HEK293 (cell line): ENCODE results near the gene P2RY10.

Experiments used
- CTCF ChIA-PET: fragments of 350-600 bp; formaldehyde crosslinking; extraction: SDS; loops from one replicate; lab custom pipeline; 2021; ENCODE audit warnings: antibody characterized with exemption; lab: Yijun Ruan, JAX
- POLR2A ChIA-PET: fragments of 300-600 bp; formaldehyde crosslinking; extraction: SDS; loops from one replicate; lab custom pipeline; 2020; ENCODE audit warnings: antibody characterized with exemption, inconsistent platforms; lab: Yijun Ruan, JAX
- H3K27ac ChIP-seq: fragments of 200-500 bp; sonication (Bioruptor generic); 2 replicates; pipeline ENCODE4 v1.5.1; 2014; ENCODE audit warnings: low read depth, low read length, control low read depth, inconsistent platforms; ENCODE audit errors: extremely low read depth
- H3K36me3 ChIP-seq, 2 experiments: fragments of 200-500 bp in 1 of 2; sonication (Bioruptor generic) in 1 of 2; 1 replicate in 1 of 2; 2 replicates in 1 of 2; pipeline ENCODE4 v1.5.1; 2014 to 2017; ENCODE audit warnings: inconsistent platforms in 2 of 2, low read length in 2 of 2; ENCODE audit not compliant: control insufficient read depth in 2 of 2, insufficient read depth in 1 of 2
- H3K4me1 ChIP-seq: fragments of 200-500 bp; sonication (Bioruptor generic); 2 replicates; pipeline ENCODE4 v1.5.1; 2014; ENCODE audit warnings: mild to moderate bottlenecking, low read length, inconsistent platforms; ENCODE audit not compliant: control insufficient read depth, insufficient read depth
- H3K4me3 ChIP-seq: 2 replicates; pipeline ENCODE4 v1.5.1; 2011; ENCODE audit warnings: low read depth, mild to moderate bottlenecking, control low read depth, low read length, moderate library complexity
- H3K9me3 ChIP-seq: fragments of 200-500 bp; sonication (Bioruptor generic); 2 replicates; pipeline ENCODE4 v1.5.1; 2014; ENCODE audit warnings: low read depth, low read length, inconsistent platforms; ENCODE audit not compliant: control insufficient read depth, insufficient read depth
- GLIS1 ChIP-seq: fragments of 450-650 bp; formaldehyde crosslinking; IDR thresholded peaks from 2 replicates; pipeline ENCODE4 v1.5.1; 2016; ENCODE audit warnings: missing biosample characterization, missing genetic modification characterization
- OVOL3 ChIP-seq: fragments of 450-650 bp; formaldehyde crosslinking; IDR thresholded peaks from 2 replicates; pipeline ENCODE4 v1.5.1; 2016; ENCODE audit warnings: missing biosample characterization, missing genetic modification characterization
- RBAK ChIP-seq: fragments of 450-650 bp; formaldehyde crosslinking; IDR thresholded peaks from 2 replicates; pipeline ENCODE4 v1.5.1; 2016; ENCODE audit warnings: missing biosample characterization, missing genetic modification characterization
- YY1 ChIP-seq: fragments of 450-650 bp; formaldehyde crosslinking; IDR thresholded peaks from 2 replicates; pipeline ENCODE4 v1.5.1; 2018; ENCODE audit warnings: missing biosample characterization, missing genetic modification characterization
- ZBTB17 ChIP-seq: fragments of 450-650 bp; formaldehyde crosslinking; IDR thresholded peaks from 2 replicates; pipeline ENCODE4 v1.5.1; 2016; ENCODE audit warnings: missing biosample characterization, missing genetic modification characterization
- ZBTB20 ChIP-seq: fragments of 450-650 bp; formaldehyde crosslinking; IDR thresholded peaks from 2 replicates; pipeline ENCODE4 v1.5.1; 2016; ENCODE audit warnings: missing biosample characterization, missing genetic modification characterization
- ZBTB7A ChIP-seq: fragments of 450-650 bp; formaldehyde crosslinking; IDR thresholded peaks from 2 replicates; pipeline ENCODE4 v1.5.1; 2016; ENCODE audit warnings: low read depth, missing biosample characterization, missing genetic modification characterization
- ZFHX2 ChIP-seq: fragments of 450-650 bp; formaldehyde crosslinking; conservative IDR thresholded peaks from 2 replicates; pipeline ENCODE4 v1.5.1; 2016; ENCODE audit warnings: missing biosample characterization, missing genetic modification characterization
- ZNF112 ChIP-seq: fragments of 450-650 bp; formaldehyde crosslinking; IDR thresholded peaks from 2 replicates; pipeline ENCODE4 v1.5.0; 2017; ENCODE audit warnings: missing biosample characterization, missing genetic modification characterization
- ZNF121 ChIP-seq: fragments of 450-650 bp; formaldehyde crosslinking; IDR thresholded peaks from 2 replicates; pipeline ENCODE4 v1.5.1; 2016; ENCODE audit warnings: missing biosample characterization, missing genetic modification characterization
- ZNF175 ChIP-seq: fragments of 450-650 bp; formaldehyde crosslinking; IDR thresholded peaks from 2 replicates; pipeline ENCODE4 v1.5.1; 2016; ENCODE audit warnings: missing biosample characterization, missing genetic modification characterization
- ZNF302 ChIP-seq: fragments of 450-650 bp; formaldehyde crosslinking; IDR thresholded peaks from 2 replicates; pipeline ENCODE4 v1.5.1; 2016; ENCODE audit warnings: missing biosample characterization, missing genetic modification characterization, low read depth
- ZNF37A ChIP-seq: fragments of 450-650 bp; IDR thresholded peaks from 2 replicates; pipeline ENCODE4 v1.5.1; 2018; ENCODE audit warnings: missing biosample characterization, missing genetic modification characterization
- ZNF544 ChIP-seq: fragments of 450-650 bp; formaldehyde crosslinking; IDR thresholded peaks from 2 replicates; pipeline ENCODE4 v1.5.0; 2017; ENCODE audit warnings: missing biosample characterization, missing genetic modification characterization
- ZNF560 ChIP-seq: fragments of 450-650 bp; formaldehyde crosslinking; IDR thresholded peaks from 2 replicates; pipeline ENCODE4 v1.5.1; 2017; ENCODE audit warnings: missing biosample characterization, missing genetic modification characterization, borderline replicate concordance
- ZNF596 ChIP-seq: fragments of 450-650 bp; IDR thresholded peaks from 2 replicates; pipeline ENCODE4 v1.5.0; 2018; ENCODE audit warnings: missing biosample characterization, mild to moderate bottlenecking, missing genetic modification characterization, moderate library complexity
- ZNF624 ChIP-seq: fragments of 450-650 bp; formaldehyde crosslinking; IDR thresholded peaks from 2 replicates; pipeline ENCODE4 v1.5.1; 2017; ENCODE audit warnings: missing biosample characterization, missing genetic modification characterization
- ZNF626 ChIP-seq: fragments of 450-650 bp; sonication (Bioruptor Pico); formaldehyde crosslinking; IDR thresholded peaks from 2 replicates; pipeline ENCODE4 v1.5.1; 2018; ENCODE audit warnings: missing biosample characterization, missing genetic modification characterization, inconsistent platforms
- ZNF654 ChIP-seq: fragments of 450-650 bp; formaldehyde crosslinking; IDR thresholded peaks from 2 replicates; pipeline ENCODE4 v1.5.1; 2016; ENCODE audit warnings: low read depth, missing biosample characterization, missing genetic modification characterization
- ZNF777 ChIP-seq: fragments of 450-650 bp; formaldehyde crosslinking; IDR thresholded peaks from 2 replicates; pipeline ENCODE4 v1.5.1; 2017; ENCODE audit warnings: missing biosample characterization, missing genetic modification characterization, borderline replicate concordance
- ZXDB ChIP-seq: fragments of 450-650 bp; formaldehyde crosslinking; IDR thresholded peaks from 2 replicates; pipeline ENCODE4 v1.5.1; 2016; ENCODE audit warnings: missing biosample characterization, missing genetic modification characterization
- TF ChIP-seq, protein P1 (sequence below): fragments of 450-650 bp; formaldehyde crosslinking; IDR thresholded peaks from 2 replicates; pipeline ENCODE4 v1.5.1; 2017; ENCODE audit warnings: missing biosample characterization, missing genetic modification characterization
- TF ChIP-seq, protein P2 (sequence below): fragments of 450-650 bp; formaldehyde crosslinking; IDR thresholded peaks from 2 replicates; pipeline ENCODE4 v1.5.1; 2016; ENCODE audit warnings: missing biosample characterization, missing genetic modification characterization
- TF ChIP-seq, protein P3 (sequence below): fragments of 450-650 bp; formaldehyde crosslinking; conservative IDR thresholded peaks from 2 replicates; pipeline ENCODE4 v1.5.1; 2016; ENCODE audit warnings: low read depth, missing biosample characterization, missing genetic modification characterization

The P2RY10 gene

DNA sequence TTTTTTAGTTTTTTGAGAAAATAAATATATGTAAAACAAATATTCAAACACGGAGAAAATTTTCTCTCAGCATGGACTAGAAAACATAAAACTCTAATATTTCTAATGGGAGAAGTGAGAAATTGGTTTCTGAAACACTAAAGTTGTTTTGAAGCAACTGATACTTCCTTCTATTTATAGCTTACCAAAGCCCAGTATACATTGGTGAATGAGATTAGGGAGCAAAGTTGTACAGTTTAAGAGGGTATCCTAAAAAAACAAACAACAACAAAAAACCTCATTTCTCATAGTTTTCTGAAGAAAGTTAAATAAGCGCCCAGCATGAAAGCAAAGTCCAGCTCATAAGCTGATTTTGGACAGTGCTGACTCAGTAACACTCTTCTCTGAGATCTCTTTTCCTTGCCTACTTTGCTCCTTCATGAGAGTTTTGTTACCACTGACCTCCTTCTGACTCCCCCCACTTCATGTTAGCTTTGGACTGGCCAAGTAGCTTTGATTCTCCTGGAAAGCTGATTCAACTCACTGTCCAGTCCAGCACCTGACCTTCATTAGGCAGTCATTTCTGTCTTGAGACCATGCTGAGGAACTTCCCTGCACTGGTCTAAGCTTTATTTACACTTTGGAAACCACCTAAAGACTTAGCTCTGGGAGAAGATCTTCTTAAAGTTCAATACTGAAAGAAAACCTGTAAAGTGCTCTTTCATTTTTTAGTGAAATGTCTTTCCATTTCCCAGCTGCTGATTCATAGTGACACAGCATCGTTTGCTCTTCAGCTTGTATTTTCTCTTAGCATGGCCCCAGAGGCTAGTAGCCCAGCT is 21.8 kb upstream of the P2RY10 start (continued):
- no peak for TF ChIP-seq ZBTB20 (tag by site-specific recombination)
- TF ChIP-seq ZBTB7A (tag by site-specific recombination), result no peak

DNA sequence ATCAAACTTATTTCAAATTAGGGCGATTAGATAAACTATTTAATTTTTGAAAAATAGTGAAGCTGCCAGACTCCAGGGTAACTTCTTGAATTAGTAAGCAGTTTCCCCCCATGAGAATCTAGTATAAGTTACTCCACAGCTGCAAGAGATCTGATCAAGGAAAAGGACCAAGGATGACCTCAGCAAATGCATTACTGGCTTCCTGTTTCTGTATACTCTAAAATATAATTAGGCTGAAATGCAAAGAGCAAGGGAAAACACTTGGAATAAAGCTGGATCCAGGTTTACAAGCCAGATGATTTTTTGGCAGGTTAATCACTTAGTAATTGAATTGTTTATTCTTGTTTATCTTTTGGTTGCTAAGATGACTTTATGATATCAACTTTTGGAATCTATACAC is 13.4 kb upstream of the P2RY10 start:
- Histone ChIP-seq H3K4me3 (no peak overlapping the region), H3K4me1 (no peaks in the 10 kb centered on the region), H3K9me3 (peaks cover 3% of the 10 kb centered on the region), H3K27ac (no peak overlapping the region), H3K36me3 (no peaks in the 10 kb centered on the region)
- TF ChIP-seq ZNF626 (tag by site-specific recombination), result no peak
- no peak for TF ChIP-seq ZNF560 (tag by site-specific recombination)
- no peak for TF ChIP-seq ZNF624
- no peak for TF ChIP-seq ZNF112
- TF ChIP-seq, protein P1, sequence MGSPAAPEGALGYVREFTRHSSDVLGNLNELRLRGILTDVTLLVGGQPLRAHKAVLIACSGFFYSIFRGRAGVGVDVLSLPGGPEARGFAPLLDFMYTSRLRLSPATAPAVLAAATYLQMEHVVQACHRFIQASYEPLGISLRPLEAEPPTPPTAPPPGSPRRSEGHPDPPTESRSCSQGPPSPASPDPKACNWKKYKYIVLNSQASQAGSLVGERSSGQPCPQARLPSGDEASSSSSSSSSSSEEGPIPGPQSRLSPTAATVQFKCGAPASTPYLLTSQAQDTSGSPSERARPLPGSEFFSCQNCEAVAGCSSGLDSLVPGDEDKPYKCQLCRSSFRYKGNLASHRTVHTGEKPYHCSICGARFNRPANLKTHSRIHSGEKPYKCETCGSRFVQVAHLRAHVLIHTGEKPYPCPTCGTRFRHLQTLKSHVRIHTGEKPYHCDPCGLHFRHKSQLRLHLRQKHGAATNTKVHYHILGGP (tag by site-specific recombination), result no peak
- no peak for TF ChIP-seq ZNF544 (tag by site-specific recombination)
- ChIA-PET CTCF (no interaction called here), POLR2A (no interaction called here)

DNA sequence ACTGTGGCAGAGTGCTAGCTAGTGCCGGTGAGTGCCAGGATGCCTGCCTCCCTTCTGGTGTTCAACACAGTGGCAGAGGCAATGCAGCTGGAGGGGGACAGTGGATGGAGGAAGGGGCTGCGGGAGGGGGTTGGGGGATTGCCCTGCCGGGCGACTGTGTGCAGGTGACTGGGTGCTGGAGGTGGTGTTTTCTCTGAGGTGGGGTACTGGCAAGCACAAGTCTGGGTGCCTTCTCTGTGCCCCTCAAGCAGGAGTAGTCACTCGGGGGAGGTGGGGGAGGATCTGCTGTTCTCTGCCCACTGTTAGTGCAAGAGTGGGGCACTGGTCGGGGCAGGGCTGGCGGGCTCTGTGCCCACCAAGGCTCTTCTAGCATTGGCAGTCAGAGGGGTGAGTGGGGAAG is 10.3 kb upstream of the P2RY10 start:
- Histone ChIP-seq H3K27ac (no peak overlapping the region), H3K4me3 (no peak overlapping the region), H3K9me3 (no peaks in the 10 kb centered on the region; the same call in 1 of the 2 replicates), H3K36me3 (no peaks in the 10 kb centered on the region), H3K4me1 (no peaks in the 10 kb centered on the region)
- POLR2A ChIA-PET, result no interaction called here
- TF ChIP-seq ZFHX2 (tag by site-specific recombination) (no peak), ZNF37A (tag by site-specific recombination) (no peak), ZXDB (tag by site-specific recombination) (no peak), RBAK (tag by site-specific recombination) (no peak), GLIS1 (no peak), ZNF596 (no peak), ZNF121 (tag by site-specific recombination) (no peak), ZNF777 (tag by site-specific recombination) (no peak), ZNF654 (tag by site-specific recombination) (no peak), ZNF302 (tag by site-specific recombination) (no peak), ZBTB17 (tag by site-specific recombination) (no peak), OVOL3 (tag by site-specific recombination) (no peak), YY1 (tag by site-specific recombination) (no peak), ZNF175 (tag by site-specific recombination) (no peak)
- TF ChIP-seq, protein P2, sequence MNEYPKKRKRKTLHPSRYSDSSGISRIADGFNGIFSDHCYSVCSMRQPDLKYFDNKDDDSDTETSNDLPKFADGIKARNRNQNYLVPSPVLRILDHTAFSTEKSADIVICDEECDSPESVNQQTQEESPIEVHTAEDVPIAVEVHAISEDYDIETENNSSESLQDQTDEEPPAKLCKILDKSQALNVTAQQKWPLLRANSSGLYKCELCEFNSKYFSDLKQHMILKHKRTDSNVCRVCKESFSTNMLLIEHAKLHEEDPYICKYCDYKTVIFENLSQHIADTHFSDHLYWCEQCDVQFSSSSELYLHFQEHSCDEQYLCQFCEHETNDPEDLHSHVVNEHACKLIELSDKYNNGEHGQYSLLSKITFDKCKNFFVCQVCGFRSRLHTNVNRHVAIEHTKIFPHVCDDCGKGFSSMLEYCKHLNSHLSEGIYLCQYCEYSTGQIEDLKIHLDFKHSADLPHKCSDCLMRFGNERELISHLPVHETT (tag by site-specific recombination), result no peak
- TF ChIP-seq, protein P3, sequence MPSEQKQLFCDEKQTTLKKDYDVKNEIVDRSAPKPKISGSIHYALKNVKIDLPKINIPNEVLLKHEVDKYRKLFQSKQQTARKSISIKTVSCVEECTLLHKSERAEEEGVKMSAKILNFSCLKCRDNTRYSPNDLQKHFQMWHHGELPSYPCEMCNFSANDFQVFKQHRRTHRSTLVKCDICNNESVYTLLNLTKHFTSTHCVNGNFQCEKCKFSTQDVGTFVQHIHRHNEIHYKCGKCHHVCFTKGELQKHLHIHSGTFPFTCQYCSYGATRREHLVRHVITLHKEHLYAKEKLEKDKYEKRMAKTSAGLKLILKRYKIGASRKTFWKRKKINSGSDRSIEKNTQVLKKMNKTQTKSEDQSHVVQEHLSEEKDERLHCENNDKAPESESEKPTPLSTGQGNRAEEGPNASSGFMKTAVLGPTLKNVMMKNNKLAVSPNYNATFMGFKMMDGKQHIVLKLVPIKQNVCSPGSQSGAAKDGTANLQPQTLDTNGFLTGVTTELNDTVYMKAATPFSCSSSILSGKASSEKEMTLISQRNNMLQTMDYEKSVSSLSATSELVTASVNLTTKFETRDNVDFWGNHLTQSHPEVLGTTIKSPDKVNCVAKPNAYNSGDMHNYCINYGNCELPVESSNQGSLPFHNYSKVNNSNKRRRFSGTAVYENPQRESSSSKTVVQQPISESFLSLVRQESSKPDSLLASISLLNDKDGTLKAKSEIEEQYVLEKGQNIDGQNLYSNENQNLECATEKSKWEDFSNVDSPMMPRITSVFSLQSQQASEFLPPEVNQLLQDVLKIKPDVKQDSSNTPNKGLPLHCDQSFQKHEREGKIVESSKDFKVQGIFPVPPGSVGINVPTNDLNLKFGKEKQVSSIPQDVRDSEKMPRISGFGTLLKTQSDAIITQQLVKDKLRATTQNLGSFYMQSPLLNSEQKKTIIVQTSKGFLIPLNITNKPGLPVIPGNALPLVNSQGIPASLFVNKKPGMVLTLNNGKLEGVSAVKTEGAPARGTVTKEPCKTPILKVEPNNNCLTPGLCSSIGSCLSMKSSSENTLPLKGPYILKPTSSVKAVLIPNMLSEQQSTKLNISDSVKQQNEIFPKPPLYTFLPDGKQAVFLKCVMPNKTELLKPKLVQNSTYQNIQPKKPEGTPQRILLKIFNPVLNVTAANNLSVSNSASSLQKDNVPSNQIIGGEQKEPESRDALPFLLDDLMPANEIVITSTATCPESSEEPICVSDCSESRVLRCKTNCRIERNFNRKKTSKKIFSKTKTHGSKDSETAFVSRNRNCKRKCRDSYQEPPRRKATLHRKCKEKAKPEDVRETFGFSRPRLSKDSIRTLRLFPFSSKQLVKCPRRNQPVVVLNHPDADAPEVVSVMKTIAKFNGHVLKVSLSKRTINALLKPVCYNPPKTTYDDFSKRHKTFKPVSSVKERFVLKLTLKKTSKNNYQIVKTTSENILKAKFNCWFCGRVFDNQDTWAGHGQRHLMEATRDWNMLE (tag by site-specific recombination), result no peak
- CTCF ChIA-PET, result no interaction called here
